T-helper 1 cell (primary cell): ENCODE data around the gene METTL1.
A peak's percentile ranks its signal among the peaks of the same experiment; 100 is the strongest.

ENCODE experiments used
- DNase-seq, 5 donors: peaks; one replicate each; pipeline ENCODE4 v3.0.0-alpha.2; 2012 to 2020

Gene METTL1

DNA sequence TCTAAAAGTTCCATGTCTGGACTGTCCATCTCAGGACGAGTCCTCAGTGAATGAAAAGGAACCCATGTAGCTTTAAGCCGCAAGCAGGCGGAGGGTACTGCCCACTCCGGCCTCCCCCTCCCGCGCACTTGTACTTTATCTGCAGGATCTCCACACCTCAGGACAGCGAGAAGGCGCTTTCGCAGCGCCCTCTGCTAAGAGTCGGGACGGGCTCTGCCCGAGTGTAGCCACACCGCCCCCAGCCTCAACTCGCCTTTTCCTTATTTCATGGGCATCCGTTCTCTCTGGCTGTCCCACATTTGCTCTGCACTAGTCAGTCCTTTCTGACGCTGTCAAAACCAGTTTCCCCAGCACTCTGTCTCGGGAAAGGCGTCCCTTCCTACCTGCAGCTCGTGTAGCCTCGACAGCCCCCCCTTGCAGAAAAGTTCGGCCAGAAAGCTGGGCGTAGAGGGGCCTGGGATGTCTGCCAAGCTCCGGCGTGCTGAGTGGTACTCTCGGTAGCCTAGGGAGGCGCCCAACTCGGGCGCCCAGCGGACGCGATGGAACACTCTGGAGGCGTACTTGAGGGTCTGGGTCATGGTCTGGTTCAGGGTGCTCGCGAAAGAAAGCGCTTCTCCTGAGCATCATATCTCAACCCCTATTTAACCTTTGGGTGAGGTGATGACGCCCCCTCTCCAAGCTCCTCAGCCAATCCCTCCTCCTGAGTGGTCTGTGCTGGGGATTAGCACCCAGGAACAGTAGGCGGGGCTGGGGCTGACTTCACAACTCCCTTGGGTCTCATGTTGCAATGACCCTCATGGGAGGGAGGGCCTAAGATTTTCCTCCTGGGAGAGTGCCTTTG, 5.2 kb downstream of the METTL1 start, which contains the start of gene CYP27B1:
TSS of gene CYP27B1 (minus strand) at position 615 of the 841 bp plus-strand sequence. CDS start at position 578, 37 bp downstream.
- DNase-seq = no peak

DNA sequence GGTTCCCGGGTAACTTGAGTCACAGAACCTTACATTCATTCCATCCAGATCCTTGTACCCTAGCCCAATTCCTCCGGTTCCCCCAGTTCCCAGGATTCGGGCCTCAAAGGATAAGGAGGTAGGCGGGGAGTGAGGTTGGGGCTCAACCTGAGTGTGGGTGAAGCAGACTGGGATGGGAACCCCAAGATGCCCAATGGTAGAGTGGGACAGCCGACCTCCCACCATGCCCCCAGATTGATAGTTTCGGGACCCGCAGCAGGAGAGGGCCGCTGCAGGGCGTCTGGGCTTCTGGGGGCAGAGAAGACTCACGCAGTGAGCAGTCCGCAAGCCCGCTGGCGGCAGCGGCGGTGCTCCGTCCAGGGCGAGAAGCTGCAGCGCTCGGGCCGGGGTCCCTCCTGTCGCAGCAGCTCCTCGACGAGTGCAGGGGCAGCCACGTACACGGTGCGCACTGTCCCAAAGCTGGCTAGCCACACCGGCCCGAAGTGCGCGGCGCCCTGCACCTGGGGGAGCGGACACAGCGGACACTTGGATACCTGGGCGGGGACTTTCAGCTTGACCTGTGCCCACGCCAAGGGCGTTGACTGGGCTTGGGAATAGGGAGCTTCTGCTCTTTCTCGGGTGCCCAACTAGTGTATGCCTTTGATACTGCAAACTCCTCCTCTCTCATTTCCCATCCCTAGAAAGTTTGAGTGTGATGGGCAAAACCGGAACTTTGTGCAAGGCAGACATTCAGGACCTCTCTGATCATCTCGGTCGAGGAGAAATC, 6.0 kb downstream of the METTL1 start:
- DNase-seq = no peak

DNA sequence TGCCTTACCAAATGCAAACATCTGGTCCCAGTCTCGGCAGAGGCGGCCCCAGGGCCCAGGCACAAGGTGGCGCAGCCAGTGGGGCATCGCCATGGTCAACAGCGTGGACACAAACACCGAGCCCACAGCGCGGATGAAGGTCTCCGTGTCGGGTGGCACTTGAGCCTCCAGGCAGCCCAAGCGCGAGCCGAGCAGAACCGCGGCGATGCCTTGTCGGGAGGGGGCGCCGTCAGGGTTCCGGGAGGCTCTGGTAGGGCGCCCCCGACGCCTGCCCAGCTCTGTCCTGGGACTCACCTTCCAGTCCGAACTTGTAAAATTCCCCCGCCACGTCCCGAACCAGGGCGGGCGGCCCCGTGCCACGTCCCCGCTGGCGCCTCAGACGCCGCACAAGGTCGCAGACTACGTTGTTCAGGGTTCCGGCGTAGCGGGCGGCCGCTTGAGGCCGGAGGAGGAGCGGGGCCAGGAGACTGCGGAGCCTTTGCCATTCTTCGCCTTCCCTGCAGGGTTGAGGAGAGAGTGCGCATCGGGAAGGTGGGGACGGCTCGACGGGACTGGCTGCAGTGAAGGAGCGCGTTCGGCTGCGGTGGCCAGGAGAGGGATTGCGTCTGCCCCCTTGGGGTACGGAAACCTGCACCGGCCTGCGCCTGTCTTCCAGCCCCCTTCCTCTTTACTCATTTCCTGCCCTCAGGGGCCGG, 6.8 kb downstream of the METTL1 start:
- peak in 3 of 5 donors; percentile 39 to 65 (median 44) for DNase-seq

GRCh38 chr12:57764662-57765002, 7.3 kb downstream of the METTL1 start:
- DNase-seq = no peak

GRCh38 chr12:57763881-57764661, 7.8 kb downstream of the METTL1 start:
- DNase-seq = no peak

- no peak for DNase-seq
Measured at GRCh38 chr12:57762463-57762862, 9.4 kb downstream of the METTL1 start.

GRCh38 chr12:57761391-57761998, 10.4 kb downstream of the METTL1 start:
- no peak for DNase-seq

DNA sequence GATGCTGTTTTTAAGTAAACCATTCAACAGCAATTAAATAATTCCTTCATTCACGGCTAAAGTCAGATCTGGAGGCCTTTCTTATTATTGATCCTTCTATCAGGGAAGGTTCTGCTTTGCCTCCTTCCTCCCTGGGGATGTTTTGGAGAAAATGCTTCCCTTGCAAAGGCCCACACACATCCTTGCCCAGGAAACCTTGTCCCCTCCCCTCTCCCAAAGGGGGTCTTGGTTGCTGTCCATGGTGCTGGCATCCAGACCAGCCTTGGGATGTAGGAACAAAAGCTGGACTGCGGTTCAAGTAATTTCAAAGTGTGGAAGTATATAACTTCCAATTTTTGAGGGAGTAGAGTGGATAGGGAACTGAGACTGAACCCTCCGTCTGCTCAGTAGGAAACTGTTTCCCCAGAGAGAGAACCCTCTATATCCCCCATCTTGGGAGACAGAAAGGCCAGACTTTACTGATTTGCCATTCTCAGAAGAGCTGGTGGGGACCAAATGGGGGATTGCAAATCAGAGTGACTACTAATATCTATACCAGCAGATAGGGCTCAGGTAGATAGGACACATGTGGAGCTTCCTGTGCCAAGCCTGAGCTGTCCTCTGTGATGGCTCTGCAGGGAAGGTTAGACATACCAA, 11.4 kb downstream of the METTL1 start:
- DNase-seq = no peak

DNA sequence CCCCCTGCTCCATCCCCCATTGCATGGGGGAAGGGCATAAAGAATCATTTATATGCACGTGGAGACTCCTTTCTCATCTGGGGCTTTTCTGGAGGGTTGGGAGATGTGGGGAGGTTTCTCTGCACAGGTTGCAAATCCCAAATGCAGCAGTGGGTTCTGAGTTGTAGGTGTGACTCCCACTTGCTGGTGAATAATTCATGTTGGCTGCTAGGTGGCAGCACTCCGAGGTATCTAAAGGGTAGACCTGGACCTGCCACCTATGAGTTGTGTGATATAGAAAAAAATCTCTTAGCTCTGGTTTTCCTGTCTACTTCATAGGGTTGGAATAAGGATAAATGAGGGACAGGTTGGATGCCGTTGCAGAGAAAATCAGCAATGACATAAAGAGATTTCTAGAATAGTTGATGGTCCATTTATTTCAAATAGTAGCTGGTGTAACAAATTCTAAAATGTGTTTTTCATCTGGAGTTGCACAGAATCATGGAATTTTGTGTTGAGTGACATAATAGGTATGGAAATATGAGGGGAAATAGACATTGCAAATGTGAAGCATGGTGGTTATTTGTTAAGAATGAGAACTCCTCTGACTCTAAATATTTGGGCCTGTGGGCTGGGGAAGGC, 12.4 kb downstream of the METTL1 start:
- peak in 1 of 5 donors; percentile 52 for DNase-seq

DNA sequence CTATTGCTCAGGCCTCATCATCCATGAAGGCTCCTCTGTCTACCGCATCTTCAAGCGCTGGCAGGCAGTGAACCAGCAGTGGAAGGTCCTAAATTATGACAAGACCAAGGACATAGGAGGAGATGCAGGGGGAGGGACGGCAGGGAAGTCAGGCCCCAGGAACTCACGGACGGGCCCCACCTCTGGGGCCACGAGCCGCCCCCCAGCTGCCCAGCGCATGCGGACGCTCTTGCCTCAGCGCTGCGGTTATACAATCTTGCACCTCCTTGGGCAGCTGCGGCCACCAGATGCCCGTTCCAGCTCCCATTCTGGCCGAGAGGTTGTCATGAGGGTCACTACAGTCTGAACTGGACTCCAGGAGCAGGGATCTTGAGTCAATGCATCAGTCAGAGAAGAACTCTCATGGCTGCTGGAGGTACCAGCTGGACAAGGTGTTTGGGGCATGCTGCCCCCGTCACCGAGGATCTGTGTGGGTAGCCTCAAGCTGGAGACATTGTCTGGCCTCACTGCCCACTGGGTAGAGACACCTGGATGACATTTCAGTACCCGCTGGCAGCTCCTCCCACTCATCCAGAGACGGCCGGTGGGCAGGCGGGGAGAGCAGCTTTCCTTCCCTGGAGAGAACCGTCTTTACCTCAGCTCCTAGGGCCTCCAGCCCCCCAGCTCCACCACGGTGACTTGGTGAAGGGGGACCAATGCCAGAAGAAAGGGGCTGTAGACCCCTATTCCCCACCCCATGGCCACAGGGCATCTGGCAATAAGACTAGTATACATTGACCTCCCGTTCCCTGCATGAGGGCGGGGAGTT, 13.1 kb downstream of the METTL1 start:
- no peak for DNase-seq

DNA sequence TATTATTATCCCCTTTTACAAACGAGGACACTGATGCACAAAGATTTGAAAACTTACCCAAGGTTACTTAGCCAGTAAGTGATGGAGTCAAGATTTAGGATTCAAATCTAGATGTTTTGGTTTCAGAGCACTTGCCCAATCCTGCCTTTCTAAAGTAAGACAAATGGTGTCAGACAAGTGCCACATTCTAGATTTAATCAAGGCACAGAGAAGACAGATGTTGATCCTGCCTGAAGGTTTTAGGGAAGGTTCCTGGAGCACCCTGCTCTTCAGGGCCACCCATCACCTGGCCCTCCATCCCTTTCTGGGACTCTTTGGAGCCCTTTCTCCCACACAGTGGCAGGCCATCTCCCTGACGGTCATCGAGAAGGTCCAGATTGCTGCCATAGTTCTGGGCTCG, 14.1 kb downstream of the METTL1 start:
- DNase-seq = no peak

DNA sequence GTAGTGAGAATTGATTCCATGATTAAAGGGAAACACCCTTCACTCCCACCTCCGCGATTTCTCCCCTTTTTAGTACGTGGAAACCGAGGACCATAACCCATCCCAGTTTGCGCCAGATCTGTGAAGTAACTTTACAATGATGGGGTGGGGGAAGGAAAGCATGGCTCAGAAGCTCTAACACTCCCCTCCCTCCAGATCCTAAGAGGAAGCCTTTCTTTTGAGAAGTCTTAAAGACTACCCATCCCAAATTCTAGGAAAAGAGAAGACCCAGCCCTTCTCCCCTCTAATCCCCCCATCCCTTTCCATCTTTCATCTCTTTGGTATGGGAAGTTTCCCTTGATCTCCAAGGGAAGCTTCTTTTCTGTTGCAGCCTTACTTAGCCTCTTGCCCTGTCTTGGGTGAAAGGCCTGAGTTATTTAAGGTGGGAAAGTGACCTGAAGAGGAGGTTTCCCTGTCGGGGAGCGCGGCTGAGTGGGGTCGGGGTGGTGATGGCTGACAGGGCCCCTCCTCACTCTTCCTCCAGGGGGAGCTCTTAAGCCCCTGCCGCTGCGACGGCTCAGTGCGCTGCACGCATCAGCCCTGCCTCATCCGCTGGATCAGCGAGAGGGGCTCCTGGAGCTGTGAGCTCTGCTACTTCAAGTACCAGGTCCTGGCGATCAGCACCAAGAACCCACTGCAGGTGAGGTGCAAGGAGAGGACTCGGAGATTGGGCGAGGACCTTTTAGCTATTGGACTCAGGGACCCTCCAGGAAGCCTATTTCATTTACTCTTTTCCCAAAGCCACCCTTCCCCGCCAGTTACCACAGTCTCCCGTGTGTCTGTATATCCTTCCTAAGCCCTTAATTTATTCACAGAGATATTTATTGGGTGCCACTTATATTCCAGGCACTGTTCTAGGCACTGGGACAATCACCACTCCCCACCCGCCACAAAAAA, 15.2 kb downstream of the METTL1 start:
- peak in 4 of 5 donors; percentile 53 to 74 (median 60) for DNase-seq

DNA sequence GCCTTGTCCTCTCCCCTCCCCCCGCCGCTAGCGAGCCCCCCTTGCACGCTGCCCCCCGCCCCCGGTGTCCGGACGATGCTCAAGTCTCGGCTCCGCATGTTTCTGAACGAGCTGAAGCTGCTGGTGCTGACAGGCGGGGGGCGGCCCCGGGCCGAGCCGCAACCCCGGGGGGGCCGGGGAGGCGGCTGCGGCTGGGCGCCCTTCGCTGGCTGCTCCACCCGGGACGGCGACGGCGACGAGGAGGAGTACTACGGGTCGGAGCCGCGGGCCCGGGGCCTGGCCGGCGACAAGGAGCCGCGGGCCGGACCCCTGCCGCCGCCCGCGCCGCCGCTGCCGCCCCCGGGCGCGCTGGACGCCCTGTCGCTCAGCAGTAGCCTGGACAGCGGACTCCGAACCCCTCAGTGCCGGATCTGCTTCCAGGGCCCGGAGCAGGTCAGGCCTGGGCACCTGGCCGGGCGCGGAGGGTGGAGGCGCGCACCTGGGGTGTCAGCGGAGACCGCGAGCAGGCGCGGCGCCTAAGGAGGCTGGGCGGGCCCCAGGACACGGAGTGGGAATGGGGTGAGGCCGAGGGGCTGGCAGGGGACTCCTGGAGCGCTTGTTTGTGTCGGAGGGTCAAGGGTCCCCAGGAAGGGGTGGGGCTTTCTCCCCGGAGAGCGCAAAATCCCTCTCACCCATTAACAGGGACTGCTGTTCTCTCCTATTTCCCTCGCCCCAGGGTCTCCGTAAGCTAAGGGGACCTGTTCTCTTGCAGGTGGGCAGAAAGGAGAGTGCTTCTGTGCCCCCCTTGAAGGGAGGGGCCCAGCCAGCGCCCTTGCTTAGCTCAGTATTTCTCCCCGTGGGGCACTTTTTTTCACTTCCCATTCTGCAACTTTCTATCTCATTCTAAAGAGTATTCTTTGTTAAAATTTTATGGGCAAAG, 16.2 kb downstream of the METTL1 start:
- DNase-seq = peak in 2 of 5 donors; percentile 41 to 58

GRCh38 chr12:57755194-57755453, 16.8 kb downstream of the METTL1 start:
- no peak for DNase-seq

GRCh38 chr12:57754411-57755193, 17.3 kb downstream of the METTL1 start, which contains the start of gene MARCHF9:
Gene MARCHF9 (plus strand): TSS chr12:57755103. CDS start chr12:57755529, 426 bp downstream.
- DNase-seq = peak; percentile 79 to 88 (median 84)

DNA sequence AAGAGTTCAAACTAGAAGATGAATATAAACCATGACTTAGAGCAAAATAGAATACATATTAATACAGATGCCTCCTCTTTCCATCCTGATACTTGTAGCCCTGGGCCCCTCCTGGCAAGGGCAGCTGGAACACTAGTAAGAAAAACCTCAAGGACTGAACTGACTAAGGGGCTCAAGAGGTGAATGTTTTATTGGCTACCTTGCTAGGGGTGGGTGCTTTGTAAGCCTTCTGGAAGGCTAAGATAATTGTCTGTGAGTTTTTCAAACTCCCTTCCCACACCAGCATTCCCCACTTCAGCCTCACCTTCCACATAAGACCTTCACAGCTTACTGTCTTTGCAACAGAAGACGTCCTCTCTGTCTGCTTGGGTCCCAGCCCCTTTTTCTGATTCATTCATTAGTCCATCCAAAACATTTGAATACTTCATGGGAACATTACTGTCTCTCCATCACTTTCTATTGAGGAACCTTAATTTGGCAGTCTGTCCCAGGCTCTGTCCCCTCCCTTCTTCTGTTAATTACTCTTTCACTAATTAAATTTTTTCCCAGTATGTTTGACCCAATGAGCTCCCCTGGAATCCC, 18.1 kb downstream of the METTL1 start:
- DNase-seq = no peak

DNA sequence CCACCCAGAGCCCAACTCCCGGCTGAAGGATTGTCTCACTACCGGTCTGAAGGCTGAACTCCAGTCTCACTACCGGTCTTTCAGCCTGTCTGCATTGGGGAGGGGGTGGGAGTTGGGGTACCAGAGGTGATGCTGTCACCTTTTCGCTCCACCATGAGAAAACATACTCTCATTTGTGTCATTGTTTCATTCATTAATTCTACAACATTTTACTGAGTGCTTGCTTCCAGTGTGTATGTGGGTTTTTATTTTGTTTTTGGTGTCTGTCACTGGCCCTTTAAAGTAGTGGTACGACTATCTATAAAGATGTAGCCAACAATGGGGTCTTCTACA, 19.3 kb downstream of the METTL1 start:
- no peak for DNase-seq
